ENCODE results near the gene SAPCD2. TPM values are rescaled to one million over a fixed set of nuclear protein-coding genes. Genes with fewer than 3 reads are reported as not detected.

SAPCD2 gene
- total and polyA plus RNA-seq, 2 donors from 2014 or later: 1.7 to 2.3 TPM

DNA sequence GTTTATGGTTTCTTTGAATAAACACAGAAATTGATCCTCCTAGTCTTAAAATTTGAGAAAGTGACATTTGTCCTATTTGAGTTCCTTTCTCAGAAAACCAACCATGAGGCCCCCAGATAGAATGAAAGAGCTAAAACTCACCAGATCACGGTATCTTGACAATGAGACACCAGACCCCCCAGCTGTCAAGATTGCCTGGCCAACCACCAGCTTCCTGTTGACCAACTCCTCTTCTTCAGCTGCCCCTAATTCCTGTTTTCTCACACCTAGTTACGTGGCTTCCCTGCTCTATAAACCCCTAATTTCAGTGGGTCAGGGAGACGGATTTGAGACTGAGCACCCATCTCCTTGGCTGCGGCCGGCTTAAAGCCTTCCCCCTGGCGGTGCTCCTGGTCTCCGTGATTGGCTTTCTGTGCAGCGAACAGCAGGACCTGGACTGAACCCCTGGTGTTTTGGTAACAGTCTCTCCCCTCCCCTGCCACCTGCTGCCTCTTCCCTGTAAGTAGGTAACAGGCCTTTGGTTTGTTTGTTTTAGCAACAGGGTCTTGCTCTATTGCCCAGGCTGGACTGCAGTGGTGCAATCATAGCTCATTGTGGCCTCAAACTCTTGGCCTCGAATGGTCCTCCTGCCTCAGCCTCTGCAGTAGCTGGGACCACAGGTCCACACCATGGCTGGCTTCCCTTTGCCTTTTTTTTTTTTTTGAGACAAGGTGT, 11.7 kb downstream of the SAPCD2 start:
- Histone ChIP-seq H3K9me3 (ENCODE audit: control insufficient read depth in 2 of 3, insufficient read depth in 1 of 3, low read length in 3 of 3) (no peaks in the 10 kb centered on the region), H3K27ac (ENCODE audit: low read depth in 2 of 2, low read length in 2 of 2) (no peak overlapping the region), H3K4me1 (ENCODE audit: control insufficient read depth in 2 of 3, insufficient read depth in 2 of 3, low read depth in 1 of 3, low read length in 3 of 3) (peaks cover 0 to 12% (median 5%) of the 10 kb centered on the region in 3 donors), H3K4me3 (ENCODE audit: low read length in 3 of 3) (no peak overlapping the region), H3K36me3 (ENCODE audit: control insufficient read depth in 2 of 3, insufficient read depth in 3 of 3, low read length in 3 of 3) (no peaks in the 10 kb centered on the region), H3K9ac (ENCODE audit: low read length in 3 of 3) (no peak overlapping the region), H3K27me3 (ENCODE audit: control insufficient read depth, insufficient read depth, low read length) (no peaks in the 10 kb centered on the region)
- intact Hi-C loops (cut with DNase I): no loop called here
- FAIRE-seq: no peak
- TF ChIP-seq CTCF (IDR thresholded peaks at IDR 0.05; ENCODE audit: borderline replicate concordance, extremely low read depth, insufficient read depth): no peak
- DNase-seq: no peak

DNA sequence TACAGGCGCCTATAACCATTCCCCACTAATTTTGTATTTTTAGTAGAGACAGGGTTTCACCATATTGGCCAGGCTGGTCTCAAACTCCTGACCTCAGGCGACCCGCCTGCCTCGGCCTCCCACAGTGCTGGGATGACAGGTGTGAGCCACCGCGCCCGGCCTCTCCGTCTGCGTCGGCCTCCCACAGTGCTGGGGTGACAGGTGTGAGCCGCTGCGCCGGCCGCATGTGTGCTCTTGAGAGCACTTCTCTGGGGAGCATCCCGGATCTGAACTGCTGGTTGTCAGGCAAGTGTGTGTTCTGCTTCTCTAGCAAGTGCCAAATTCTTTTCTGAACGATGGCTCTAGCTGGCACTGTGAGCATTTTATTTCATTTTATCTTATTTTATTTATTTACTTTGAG, 12.8 kb downstream of the SAPCD2 start:
- no peaks in the 10 kb centered on the region for H3K36me3 ChIP-seq (ENCODE audit: control insufficient read depth in 2 of 3, insufficient read depth in 3 of 3, low read length in 3 of 3)
- no peak for FAIRE-seq
- no peak overlapping the region for H3K9ac ChIP-seq (ENCODE audit: low read length in 3 of 3)
- H3K4me1 ChIP-seq (ENCODE audit: control insufficient read depth in 2 of 3, insufficient read depth in 2 of 3, low read depth in 1 of 3, low read length in 3 of 3): peaks cover 0 to 18% (median 5%) of the 10 kb centered on the region in 3 donors
- intact Hi-C loops (cut with DNase I): no loop called here
- peaks cover 2% of the 10 kb centered on the region for H3K27me3 ChIP-seq (ENCODE audit: control insufficient read depth, insufficient read depth, low read length)
- H3K27ac ChIP-seq (ENCODE audit: low read depth in 2 of 2, low read length in 2 of 2): no peak overlapping the region
- no peak for TF ChIP-seq CTCF (IDR thresholded peaks at IDR 0.05; ENCODE audit: borderline replicate concordance, extremely low read depth, insufficient read depth)
- no peak overlapping the region for H3K4me3 ChIP-seq (ENCODE audit: low read length in 3 of 3)
- no peak for DNase-seq
- H3K9me3 ChIP-seq (ENCODE audit: control insufficient read depth in 2 of 3, insufficient read depth in 1 of 3, low read length in 3 of 3): no peaks in the 10 kb centered on the region

DNA sequence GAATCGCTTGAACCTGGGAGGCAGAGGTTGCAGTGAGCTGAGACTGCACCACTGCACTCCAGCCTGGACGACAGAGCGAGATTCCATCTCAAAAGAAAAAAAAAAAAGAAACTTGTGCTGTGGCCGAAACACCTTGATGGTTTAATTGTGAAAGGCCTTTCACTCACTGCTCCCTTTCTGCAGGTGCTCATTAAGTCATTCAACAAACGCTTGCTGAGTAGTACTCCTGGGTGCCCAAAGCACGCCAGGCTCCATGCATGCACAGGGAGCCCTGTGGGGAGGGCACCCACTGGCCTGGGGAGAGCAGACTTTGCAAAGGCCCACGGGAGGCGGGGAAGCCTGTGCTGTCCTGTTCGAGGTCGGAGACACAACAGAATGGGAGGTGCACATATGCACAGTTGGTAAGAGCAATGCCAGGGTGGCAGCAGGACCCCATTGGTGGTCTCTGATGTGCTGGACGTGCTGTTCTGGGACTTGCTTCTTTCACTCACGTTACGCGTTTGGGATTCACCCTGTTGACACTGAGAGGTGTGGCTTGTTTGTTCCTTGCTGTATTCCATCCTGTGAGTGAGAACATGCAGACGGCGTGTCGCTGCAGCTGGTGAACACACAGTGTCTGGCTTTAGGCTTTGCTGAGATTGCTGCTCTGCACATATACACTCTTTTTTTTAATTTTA, 13.5 kb downstream of the SAPCD2 start:
- no peak for FAIRE-seq
- no peak overlapping the region for H3K4me3 ChIP-seq (ENCODE audit: low read length in 3 of 3)
- no peak for DNase-seq
- intact Hi-C loops (cut with DNase I): no loop called here
- H3K36me3 ChIP-seq (ENCODE audit: control insufficient read depth in 2 of 3, insufficient read depth in 3 of 3, low read length in 3 of 3): no peaks in the 10 kb centered on the region
- no peak overlapping the region for H3K27ac ChIP-seq (ENCODE audit: low read depth in 2 of 2, low read length in 2 of 2)
- no peak overlapping the region for H3K9ac ChIP-seq (ENCODE audit: low read length in 3 of 3)
- peaks cover 0 to 18% (median 5%) of the 10 kb centered on the region in 3 donors for H3K4me1 ChIP-seq (ENCODE audit: control insufficient read depth in 2 of 3, insufficient read depth in 2 of 3, low read depth in 1 of 3, low read length in 3 of 3)
- H3K27me3 ChIP-seq (ENCODE audit: control insufficient read depth, insufficient read depth, low read length): peaks cover 4% of the 10 kb centered on the region
- TF ChIP-seq CTCF (IDR thresholded peaks at IDR 0.05; ENCODE audit: borderline replicate concordance, extremely low read depth, insufficient read depth): no peak
- H3K9me3 ChIP-seq (ENCODE audit: control insufficient read depth in 2 of 3, insufficient read depth in 1 of 3, low read length in 3 of 3): no peaks in the 10 kb centered on the region
